C4-2B (cell line): ENCODE measurements around the gene TMEM201.

Experiments used
- CTCF ChIP-seq: fragments of 450-650 bp; conservative IDR thresholded peaks from 2 replicates; pipeline ENCODE4 v1.5.1; 2017; ENCODE audit warnings: mild to moderate bottlenecking
- ZFX ChIP-seq: fragments of 450-650 bp; IDR thresholded peaks from 2 replicates; pipeline ENCODE4 v1.6.1; 2017

- TF ChIP-seq CTCF = no peak
- no peak for TF ChIP-seq ZFX
Observed at GRCh38 chr1:9654051-9654833, 65.5 kb downstream of the TMEM201 start.
